SK-N-SH treated with all-trans-retinoic acid at 6 μM for 48 hours (cell line): ENCODE measurements around the gene GABBR1.

Source experiments
- BACH2 ChIP-seq: fragments of 250-450 bp; sonication (Bioruptor Pico); IDR thresholded peaks from 2 replicates; pipeline ENCODE4 v1.9.0; 2021; ENCODE audit warnings: mild to moderate bottlenecking, borderline replicate concordance
- CSDC2 ChIP-seq: fragments of 250-450 bp; sonication (Bioruptor Pico); IDR thresholded peaks from 2 replicates; pipeline ENCODE4 v1.5.0; 2020; ENCODE audit warnings: mild to moderate bottlenecking, moderate library complexity
- PATZ1 ChIP-seq: fragments of 250-450 bp; sonication (Bioruptor Pico); IDR thresholded peaks from 2 replicates; pipeline ENCODE4 v1.8.0; 2020; ENCODE audit warnings: mild to moderate bottlenecking, moderate library complexity, borderline replicate concordance
- ZFP3 ChIP-seq: fragments of 250-450 bp; sonication (Bioruptor Pico); IDR thresholded peaks from 2 replicates; pipeline ENCODE4 v1.5.0; 2020; ENCODE audit warnings: mild to moderate bottlenecking, moderate library complexity
- ZNF8 ChIP-seq: fragments of 450-650 bp; formaldehyde crosslinking; IDR thresholded peaks from 2 replicates; pipeline ENCODE4 v1.5.0; 2020; ENCODE audit warnings: mild to moderate bottlenecking, moderate library complexity
- TF ChIP-seq, protein P1 (sequence below): fragments of 250-450 bp; sonication (Bioruptor Pico); IDR thresholded peaks from 2 replicates; pipeline ENCODE4 v1.5.1; 2020; ENCODE audit warnings: low read depth, mild to moderate bottlenecking, moderate library complexity

GRCh38 chr6:29563435-29563965, 69.5 kb downstream of the GABBR1 start:
- TF ChIP-seq ZNF8 (no peak), ZFP3 (CRISPR knock-in tag) (no peak), BACH2 (CRISPR knock-in tag) (no peak), PATZ1 (CRISPR knock-in tag) (no peak), CSDC2 (CRISPR knock-in tag) (no peak)
- TF ChIP-seq, protein P1, sequence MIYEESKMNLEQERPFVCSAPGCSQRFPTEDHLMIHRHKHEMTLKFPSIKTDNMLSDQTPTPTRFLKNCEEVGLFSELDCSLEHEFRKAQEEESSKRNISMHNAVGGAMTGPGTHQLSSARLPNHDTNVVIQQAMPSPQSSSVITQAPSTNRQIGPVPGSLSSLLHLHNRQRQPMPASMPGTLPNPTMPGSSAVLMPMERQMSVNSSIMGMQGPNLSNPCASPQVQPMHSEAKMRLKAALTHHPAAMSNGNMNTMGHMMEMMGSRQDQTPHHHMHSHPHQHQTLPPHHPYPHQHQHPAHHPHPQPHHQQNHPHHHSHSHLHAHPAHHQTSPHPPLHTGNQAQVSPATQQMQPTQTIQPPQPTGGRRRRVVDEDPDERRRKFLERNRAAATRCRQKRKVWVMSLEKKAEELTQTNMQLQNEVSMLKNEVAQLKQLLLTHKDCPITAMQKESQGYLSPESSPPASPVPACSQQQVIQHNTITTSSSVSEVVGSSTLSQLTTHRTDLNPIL (CRISPR knock-in tag) = no peak
